Gastroesophageal sphincter (tissue), 4 donors: ENCODE measurements around the gene RHOG. TPM values are rescaled to one million over a fixed set of nuclear protein-coding genes. Genes with fewer than 3 reads are reported as not detected.
A peak's percentile ranks its signal among the peaks of the same experiment; 100 is the strongest.

Source experiments
- ATAC-seq: fragments of 150-250 bp; one replicate; pipeline ENCODE4 v1.9.1; 2016; ENCODE audit warnings: mild to moderate bottlenecking, moderate library complexity
- H3K27ac ChIP-seq, 4 donors: fragments of 200-600 bp; sonication (generic) in 3 of 4; 1 replicate in 3 of 4; 2 replicates in 1 of 4; pipeline ENCODE4 v1.5.1; 2016 to 2019
- H3K27me3 ChIP-seq: fragments of 200-600 bp; sonication (generic); one replicate; pipeline ENCODE4 v1.5.1; 2019
- H3K36me3 ChIP-seq, 2 donors: fragments of 200-600 bp; sonication (generic); one replicate each; pipeline ENCODE4 v1.5.1; 2019; ENCODE audit warnings: control low read depth in 1 of 2
- H3K4me1 ChIP-seq, 3 donors: fragments of 200-600 bp; sonication (generic); 1 replicate in 2 of 3; 2 replicates in 1 of 3; pipeline ENCODE4 v1.5.1; 2016 to 2019; ENCODE audit warnings: control low read depth in 2 of 3
- H3K4me3 ChIP-seq, 2 donors: fragments of 200-600 bp; sonication (generic); one replicate each; pipeline ENCODE4 v1.5.1; 2019; ENCODE audit warnings: mild to moderate bottlenecking in 1 of 2, moderate library complexity in 1 of 2
- H3K9me3 ChIP-seq, 3 donors: fragments of 200-600 bp; sonication (generic); one replicate each; pipeline ENCODE4 v1.5.1; 2017 to 2019; ENCODE audit warnings: control low read depth in 2 of 3
- CTCF ChIP-seq, 4 experiments: fragments of 200-600 bp in 2 of 4; fragments of 450-650 bp in 2 of 4; sonication (generic) in 1 of 4; IDR thresholded peaks; one replicate each; pipeline ENCODE4 v1.5.1; 2017 to 2019; ENCODE audit warnings: antibody characterized with exemption in 4 of 4, mild to moderate bottlenecking in 2 of 4, moderate library complexity in 2 of 4
- EP300 ChIP-seq: sonication (generic); formaldehyde crosslinking; IDR thresholded peaks from one replicate; pipeline ENCODE4 v1.6.1; 2017; ENCODE audit warnings: antibody characterized with exemption, mild to moderate bottlenecking
- POLR2A ChIP-seq, 2 donors: fragments of 450-650 bp; IDR thresholded peaks; one replicate each; pipeline ENCODE4 v1.6.1; 2017; ENCODE audit warnings: antibody characterized with exemption in 2 of 2, mild to moderate bottlenecking in 2 of 2, moderate library complexity in 1 of 2
- POLR2AphosphoS5 ChIP-seq: sonication (generic); formaldehyde crosslinking; IDR thresholded peaks from one replicate; pipeline ENCODE4 v1.6.1; 2017; ENCODE audit warnings: antibody characterized with exemption
- WGBS, 2 donors: methylation state at CpG; one replicate each; pipeline ENCODE4 v1.1.5; 2018; ENCODE audit warnings: low coverage in 1 of 2; 5-methylcytosine and 5-hydroxymethylcytosine counted together
- total RNA-seq, 4 donors: library from RNA; depleted of rRNA; stranded (reverse); fragments of >200 nt; gene quantifications; one replicate each; pipeline ENCODE4 v1.1.0, GENCODE V29; 2016

RHOG gene
- total RNA-seq, 4 donors from 2014 or later: 31.9 to 67.4 (median 52.2) TPM

GRCh38 chr11:3853899-3854659 lies 13.3 kb upstream of the RHOG start:
- Histone ChIP-seq H3K9me3 (no peaks in the 10 kb centered on the region), H3K4me3 (peak overlapping the region in 1 of 2 donors; percentile 95), H3K36me3 (no peaks in the 10 kb centered on the region), H3K27ac (peak overlapping the region in 3 of 4 donors; percentile 93 to 99 (median 97)), H3K4me1 (peaks cover under 1 to 45% (median 19%) of the 10 kb centered on the region in 3 donors), H3K27me3 (no peaks in the 10 kb centered on the region)
- WGBS, 2 donors: 61 to 67% methylated on average over 5 to 6 of the region's 11 CpGs
- no peak for ATAC-seq
- TF ChIP-seq POLR2A (IDR thresholded peaks at IDR 0.05) (no peak), POLR2AphosphoS5 (no peak), CTCF (IDR thresholded peaks at IDR 0.05) (no peak), EP300 (no peak)

GRCh38 chr11:3853545-3853842 lies 12.7 kb upstream of the RHOG start:
- no peak for TF ChIP-seq EP300
- TF ChIP-seq POLR2A (IDR thresholded peaks at IDR 0.05): no peak
- no peak for TF ChIP-seq CTCF (IDR thresholded peaks at IDR 0.05)
- TF ChIP-seq POLR2AphosphoS5: no peak
- H3K4me1 ChIP-seq: peaks cover 0 to 40% (median 14%) of the 10 kb centered on the region in 3 donors
- no peaks in the 10 kb centered on the region for H3K36me3 ChIP-seq
- H3K27me3 ChIP-seq: no peaks in the 10 kb centered on the region
- H3K4me3 ChIP-seq: no peak overlapping the region
- ATAC-seq: no peak
- no peak overlapping the region for H3K27ac ChIP-seq
- WGBS, 2 donors: 100% methylated on average over 1 of the region's 1 CpG
- no peaks in the 10 kb centered on the region for H3K9me3 ChIP-seq

- WGBS, 2 donors: 61 to 63% methylated on average over 9 to 10 of the region's 10 CpGs
- Histone ChIP-seq H3K9me3 (no peaks in the 10 kb centered on the region), H3K27me3 (no peaks in the 10 kb centered on the region), H3K27ac (no peak overlapping the region), H3K4me1 (peaks cover 0 to 11% (median 2%) of the 10 kb centered on the region in 3 donors), H3K4me3 (no peak overlapping the region), H3K36me3 (no peaks in the 10 kb centered on the region)
- ATAC-seq: peak; percentile 66
- no peak for TF ChIP-seq POLR2A (IDR thresholded peaks at IDR 0.05)
- TF ChIP-seq CTCF (IDR thresholded peaks at IDR 0.05): peak; percentile 48 to 77 (median 72)
- no peak for TF ChIP-seq POLR2AphosphoS5
Measured at GRCh38 chr11:3849297-3849874, 8.6 kb upstream of the RHOG start.

GRCh38 chr11:3845670-3846069 lies 4.9 kb upstream of the RHOG start:
- ATAC-seq: no peak
- Histone ChIP-seq H3K36me3 (no peaks in the 10 kb centered on the region), H3K27me3 (no peaks in the 10 kb centered on the region), H3K4me1 (peaks cover 0 to 14% (median 0%) of the 10 kb centered on the region in 3 donors), H3K27ac (no peak overlapping the region), H3K9me3 (no peaks in the 10 kb centered on the region), H3K4me3 (no peak overlapping the region)
- TF ChIP-seq POLR2A (IDR thresholded peaks at IDR 0.05) (no peak), POLR2AphosphoS5 (no peak), CTCF (IDR thresholded peaks at IDR 0.05) (no peak)
- 86 to 94% methylated on average over 2 to 3 of the region's 3 CpGs for WGBS, 2 donors

GRCh38 chr11:3845246-3845645 lies 4.5 kb upstream of the RHOG start:
- Histone ChIP-seq H3K36me3 (no peaks in the 10 kb centered on the region), H3K9me3 (no peaks in the 10 kb centered on the region), H3K27ac (no peak overlapping the region), H3K4me3 (no peak overlapping the region), H3K4me1 (peaks cover 0 to 15% (median 0%) of the 10 kb centered on the region in 3 donors), H3K27me3 (no peaks in the 10 kb centered on the region)
- TF ChIP-seq POLR2A (IDR thresholded peaks at IDR 0.05): no peak
- no peak for ATAC-seq
- 83 to 100% methylated on average over 1 of the region's 1 CpG for whole genome bisulfite sequencing, 2 donors
